Measurements from ENCODE around the gene IGLL1.
A peak's percentile ranks its signal among the peaks of the same experiment; 100 is the strongest.
"Not testable (repeated sequence)": the region's sequence is repeated elsewhere in the genome, so short reads cannot be mapped to it uniquely, and the experiment has no call there.

The IGLL1 gene

DNA sequence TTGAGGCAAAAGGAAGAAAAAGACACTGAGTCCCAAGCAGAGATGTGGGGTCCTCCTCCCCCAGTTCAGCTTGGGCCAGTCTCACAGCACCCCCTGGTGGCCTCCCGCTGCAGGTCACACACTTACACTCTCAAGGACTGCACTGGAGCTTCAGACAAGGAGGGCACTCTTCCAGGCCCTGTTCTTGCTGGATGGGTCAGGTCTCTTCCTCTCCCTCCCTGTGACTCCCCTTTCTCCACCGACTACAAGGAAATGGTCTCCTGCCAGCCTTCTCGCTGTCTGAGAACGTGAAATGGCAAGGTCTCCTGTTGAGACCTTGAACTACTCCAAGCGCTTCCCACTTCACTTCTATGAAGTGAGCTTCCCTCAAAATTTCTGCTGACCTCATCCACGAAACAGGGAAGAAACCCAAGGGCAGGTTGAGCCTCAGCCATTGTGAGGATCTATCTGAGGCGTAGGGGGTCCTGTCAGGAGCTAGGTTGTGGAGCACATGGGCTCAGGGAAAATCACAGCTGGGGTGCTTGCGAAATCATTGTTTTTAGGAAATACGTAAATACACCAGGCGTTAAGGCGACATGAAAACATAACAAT, 11.2 kb upstream of the IGLL1 start:
- DNase-seq, result peak; percentile 43

GRCh38 chr22:23583836-23584235, 3.7 kb upstream of the IGLL1 start:
- no peak for DNase-seq

GRCh38 chr22:23583153-23583552, 3.1 kb upstream of the IGLL1 start:
- DNase-seq, result no peak

DNA sequence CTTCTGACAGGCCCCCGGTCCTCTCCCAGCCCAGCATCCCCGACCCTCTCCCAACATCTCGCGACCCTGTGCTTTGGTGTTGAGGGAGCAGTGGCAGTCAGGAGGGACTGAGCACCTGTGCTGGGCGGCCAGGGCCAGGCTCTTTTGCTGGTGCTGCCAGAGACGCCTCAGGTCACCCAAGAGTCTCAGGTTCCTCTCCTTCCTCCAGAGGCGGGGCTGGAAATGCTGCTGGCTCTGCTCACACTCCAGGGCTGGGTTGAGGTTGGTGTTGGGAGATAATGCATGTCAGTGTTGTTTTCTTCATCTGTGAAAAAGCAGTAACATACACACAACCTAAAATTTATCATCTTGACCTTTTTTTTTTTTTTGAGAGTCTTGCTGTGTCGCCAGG, 1.2 kb upstream of the IGLL1 start:
- no peak for DNase-seq

DNA sequence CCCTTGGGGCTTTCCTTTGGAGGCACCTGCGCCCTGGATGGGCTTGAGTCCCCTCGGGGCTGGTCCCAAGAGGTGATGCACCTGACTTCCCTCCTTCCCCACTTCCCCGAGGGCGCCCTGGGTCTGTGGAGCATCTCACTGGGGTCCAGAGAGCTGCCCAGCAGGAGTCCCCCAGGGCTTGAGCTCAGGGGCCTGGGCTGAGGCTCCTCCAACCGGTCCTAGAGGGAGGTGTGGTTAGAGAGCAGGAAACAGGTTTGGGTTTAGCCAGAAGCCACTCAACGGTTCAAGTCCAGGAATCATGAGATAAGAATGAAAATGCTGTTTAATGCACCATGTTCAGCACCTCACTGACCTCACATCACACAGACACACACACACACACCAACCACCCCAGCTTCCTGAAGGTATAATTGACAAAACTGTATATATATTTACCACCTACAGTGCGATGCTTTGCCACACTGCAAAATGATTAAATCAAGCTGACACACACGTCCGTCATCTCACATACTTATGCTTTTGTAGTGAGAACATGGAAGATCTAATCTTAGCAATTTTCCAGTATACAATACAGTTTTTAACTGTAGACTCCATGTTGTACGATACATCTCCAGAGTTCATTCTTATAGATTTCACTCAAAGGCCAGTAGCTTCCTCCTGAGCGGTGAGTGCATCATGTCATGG, 628 bp upstream of the IGLL1 start:
- DNase-seq, result no peak

DNA sequence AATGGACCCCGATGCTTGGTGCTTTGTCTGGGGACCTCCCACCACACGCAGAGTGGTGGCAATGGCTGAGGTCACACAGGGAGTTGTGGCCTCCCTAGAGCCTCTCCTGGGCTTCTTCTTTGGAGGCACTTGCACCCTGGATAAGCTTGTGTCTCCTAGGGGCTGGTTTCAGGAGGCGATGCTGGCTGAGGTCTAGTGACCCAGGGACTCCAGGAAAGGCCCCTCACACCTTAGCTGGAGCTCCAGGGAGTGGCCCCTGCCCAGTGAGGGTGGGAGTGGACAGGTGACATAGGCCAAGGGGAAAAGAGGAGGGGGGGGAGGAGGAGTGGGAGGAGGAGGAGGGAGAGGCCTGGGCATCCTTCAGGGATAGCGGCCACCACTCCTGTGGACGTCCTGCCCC, 810 bp downstream of the IGLL1 start:
- no peak for DNase-seq

- no peak for DNase-seq
These were observed 1.8 kb downstream of the IGLL1 start for GRCh38 chr22:23578306-23578705.

GRCh38 chr22:23576681-23577080, 3.4 kb downstream of the IGLL1 start:
- DNase-seq, result no peak

DNA sequence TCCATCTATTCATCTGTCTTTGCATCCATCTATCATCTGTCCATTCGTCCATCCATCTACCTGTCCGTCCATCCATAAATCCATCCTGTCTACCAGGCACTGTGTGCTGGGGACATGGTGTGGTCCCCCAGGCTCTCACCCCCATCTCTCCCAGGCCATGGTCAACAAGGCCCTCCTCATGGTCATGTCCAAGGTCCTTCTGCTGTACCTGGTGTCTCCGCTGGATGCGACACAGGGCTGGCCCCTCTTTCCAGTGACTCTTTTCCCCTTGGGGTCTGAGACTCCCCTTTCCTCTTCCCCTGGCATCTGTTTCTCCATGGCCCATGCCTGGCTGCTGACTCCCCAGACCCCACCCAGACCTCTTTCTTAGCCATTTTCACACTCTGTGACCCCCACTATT, 4.5 kb downstream of the IGLL1 start:
- DNase-seq, result no peak

GRCh38 chr22:23574877-23575276, 5.2 kb downstream of the IGLL1 start:
- DNase-seq, result no peak

DNA sequence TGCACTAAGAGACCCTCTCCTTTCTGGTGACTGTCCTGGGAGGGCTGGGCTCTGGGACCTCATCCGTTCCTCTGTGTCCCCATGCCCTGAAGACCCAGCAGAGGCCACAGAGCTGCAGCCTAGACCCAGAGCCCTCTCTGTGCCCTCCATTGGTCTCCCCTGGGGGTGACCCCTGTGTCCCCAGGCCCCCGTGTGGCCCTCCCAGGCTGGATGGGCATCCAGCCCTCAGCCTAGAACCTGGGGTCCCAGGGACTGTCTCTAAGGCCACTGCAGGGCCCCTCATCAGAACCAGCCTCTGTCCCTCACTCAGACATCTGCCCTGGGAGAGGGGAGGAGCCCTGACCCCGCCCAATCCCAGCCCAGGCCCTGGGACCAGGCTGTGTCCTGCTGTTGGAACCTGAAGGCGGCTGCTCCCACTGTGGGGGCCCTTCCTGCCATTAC, 5.7 kb downstream of the IGLL1 start:
- no peak for DNase-seq

GRCh38 chr22:23573701-23574235, 6.3 kb downstream of the IGLL1 start:
- DNase-seq, result not testable (repeated sequence)

DNA sequence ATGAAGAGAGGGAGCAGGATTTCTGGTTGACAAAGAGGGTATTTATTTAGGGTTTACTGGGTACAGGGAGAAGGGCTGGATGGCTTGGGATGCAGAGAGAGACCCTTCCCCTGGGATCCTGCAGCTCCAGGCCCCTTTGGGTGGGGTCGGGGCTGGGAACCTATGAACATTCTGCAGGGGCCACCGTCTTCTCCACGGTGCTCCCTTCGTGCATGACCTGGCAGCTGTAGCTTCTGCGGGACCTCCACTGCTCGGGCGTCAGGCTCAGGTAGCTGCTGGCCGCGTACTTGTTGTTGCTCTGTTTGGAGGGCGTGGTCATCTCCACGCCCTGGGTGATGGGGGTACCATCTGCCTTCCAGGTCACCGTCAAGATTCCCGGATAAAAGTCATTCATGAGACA, 7.0 kb downstream of the IGLL1 start:
- DNase-seq, result not testable (repeated sequence)

DNA sequence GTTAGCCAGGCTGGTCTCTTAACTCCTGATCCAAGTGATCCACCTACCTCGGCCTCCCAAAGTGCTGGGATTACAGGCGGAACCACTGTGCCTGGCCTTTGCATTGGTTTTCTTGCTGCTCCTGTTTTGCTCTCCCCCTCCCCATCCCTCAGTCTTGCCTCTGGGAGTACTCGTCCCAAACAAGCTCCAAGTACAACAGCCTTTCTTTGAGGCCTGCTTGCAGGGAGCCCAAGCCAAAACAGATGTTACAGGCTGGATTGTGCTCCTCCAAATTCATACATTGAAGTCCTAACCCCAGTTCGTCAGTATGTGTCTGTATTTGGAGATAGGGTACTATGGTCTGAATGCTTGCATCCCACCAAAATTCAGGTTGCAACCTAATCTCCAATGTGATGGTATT, 8.6 kb downstream of the IGLL1 start:
- no peak for DNase-seq

GRCh38 chr22:23570681-23571080, 9.4 kb downstream of the IGLL1 start:
- DNase-seq, result no peak

GRCh38 chr22:23569716-23570115, 10.4 kb downstream of the IGLL1 start:
- DNase-seq, result no peak

- no peak for DNase-seq
These were observed 10.8 kb downstream of the IGLL1 start for GRCh38 chr22:23569291-23569690.

DNA sequence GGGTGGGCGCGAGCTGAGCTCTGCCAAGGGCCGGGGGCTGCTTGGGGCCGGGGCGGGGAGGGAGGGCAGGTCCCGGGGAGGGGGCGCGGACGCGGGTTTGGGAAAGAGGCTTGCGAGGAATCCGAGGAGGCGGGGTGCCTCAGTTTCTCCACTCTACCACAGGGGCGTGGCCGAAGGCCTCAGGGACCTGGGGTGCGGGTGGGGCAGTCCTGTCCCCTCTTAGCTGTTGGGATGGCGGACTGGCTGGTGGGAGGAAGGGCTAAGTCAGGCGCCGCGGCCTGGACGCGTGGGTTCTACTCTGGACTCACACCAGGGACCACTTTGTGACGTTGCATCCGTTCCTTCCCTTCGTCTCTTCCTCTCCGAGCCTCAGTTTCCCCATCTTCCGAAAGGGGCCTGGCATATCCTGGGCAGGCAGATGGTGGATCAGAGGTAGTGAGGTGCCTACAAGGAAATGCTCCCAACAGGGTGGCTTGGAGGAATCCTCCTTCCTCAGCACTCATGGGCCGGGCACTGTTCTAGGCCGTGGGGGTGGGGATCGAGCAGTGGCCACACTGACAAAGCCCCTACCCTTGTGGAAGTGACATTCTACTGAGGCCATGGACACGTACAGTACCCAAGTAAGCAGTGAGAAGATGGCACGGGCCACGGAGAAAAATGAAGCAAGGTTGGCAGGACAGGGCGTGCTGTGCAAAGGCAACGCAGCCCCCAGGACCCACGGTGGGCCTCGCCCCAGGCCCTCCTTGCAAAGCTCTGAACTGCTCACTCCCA, 13.2 kb downstream of the IGLL1 start:
- no peak for DNase-seq

DNA sequence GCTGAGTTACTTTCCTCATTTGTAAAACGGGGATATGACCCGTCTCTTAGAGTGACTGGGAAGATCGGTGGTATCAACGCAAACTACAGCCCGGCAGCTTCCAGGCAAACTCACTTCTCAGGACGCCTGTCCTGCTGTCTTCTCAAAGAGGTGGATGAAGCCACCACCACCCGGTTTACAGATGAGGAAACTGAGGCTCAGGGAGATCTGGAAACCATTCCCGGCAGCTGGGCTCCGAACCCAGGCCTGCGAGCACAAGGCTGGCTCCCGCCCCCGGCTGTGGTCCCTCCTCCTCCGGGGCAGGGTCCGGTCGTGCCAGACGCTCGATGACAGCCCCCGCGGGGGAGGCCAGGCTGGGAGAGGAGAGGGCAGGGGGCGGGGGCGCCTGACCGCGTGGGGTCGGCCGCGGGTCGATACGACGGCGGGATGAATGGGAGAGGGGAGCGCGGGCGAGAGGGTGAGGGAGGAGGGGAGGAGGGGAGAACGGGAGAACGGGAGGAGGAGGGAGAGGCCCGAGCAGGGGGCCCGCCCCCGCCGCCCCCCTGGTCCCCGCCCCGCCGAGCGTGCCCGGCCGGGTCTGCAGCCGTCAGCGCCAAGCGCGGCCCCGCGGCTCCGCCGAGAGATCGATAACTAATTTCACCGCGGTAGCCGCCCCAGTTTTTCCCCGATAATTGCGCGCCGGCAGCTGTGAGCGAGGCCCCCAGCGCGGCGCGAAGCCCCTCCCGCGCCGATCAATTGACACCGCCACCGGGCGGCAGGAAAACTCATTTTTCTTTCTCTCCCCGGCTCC, 14.0 kb downstream of the IGLL1 start:
- no peak for DNase-seq

- no peak for DNase-seq
These were observed 14.7 kb downstream of the IGLL1 start for GRCh38 chr22:23565305-23565914.

DNA sequence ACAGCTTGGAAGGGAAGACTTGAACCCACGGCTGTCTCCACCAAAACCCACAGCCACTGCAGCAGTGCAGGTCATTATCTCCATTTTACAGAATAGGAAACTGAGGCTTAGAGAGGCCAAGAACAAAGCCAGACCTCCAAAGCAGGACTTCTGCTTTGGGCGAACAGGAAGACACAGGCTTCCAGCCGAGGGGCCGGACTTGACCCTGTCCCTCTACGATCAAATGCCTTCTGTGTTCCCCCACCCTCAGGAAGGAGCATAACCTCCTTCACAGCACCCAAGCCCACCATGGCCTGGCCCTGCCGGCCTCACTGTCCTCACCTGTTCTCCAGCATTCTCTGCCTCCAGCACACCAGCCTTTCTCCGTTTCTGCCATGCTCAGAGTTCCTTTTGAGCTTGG, 15.8 kb downstream of the IGLL1 start:
- no peak for DNase-seq

DNA sequence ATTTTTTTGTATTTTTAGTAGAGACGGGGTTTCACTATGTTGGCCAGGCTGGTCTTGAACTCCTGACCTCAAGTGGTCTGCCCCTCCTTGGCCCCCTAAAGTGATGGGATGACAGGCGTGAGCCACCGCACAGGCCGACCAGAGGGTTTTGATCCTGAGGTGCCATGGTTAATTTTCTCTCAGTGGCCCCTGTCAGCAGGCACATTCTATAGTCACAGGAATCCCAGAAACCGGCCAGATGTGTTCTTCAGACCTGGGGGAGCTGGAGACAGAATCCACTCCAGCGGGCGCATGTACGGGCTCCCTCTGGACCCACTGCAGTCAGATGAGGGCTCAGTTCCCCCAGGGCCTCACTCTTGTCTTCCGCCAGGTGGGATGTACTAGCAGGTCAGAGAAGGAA, 17.0 kb downstream of the IGLL1 start:
- no peak for DNase-seq

GRCh38 chr22:23562186-23562585, 17.9 kb downstream of the IGLL1 start:
- no peak for DNase-seq
